PC-3 (cell line): Measurements from ENCODE around the gene FBXO45. TPM values are rescaled to one million over a fixed set of nuclear protein-coding genes. Genes with fewer than 3 reads are reported as not detected.
"Not testable (repeated sequence)": the region's sequence is repeated elsewhere in the genome, so short reads cannot be mapped to it uniquely, and the experiment has no call there.

Experiments
- ATAC-seq: fragments of 200-7000 bp; cut with Tn5 transposase; 2 replicates; pipeline ENCODE4 v1.9.1; 2020; ENCODE audit warnings: mild to moderate bottlenecking, moderate library complexity
- BruUV-seq: library from RNA; stranded (reverse); fragments of 400-500 nt; replicated peaks from 2 replicates; lab custom pipeline; 2021; lab: Mats Ljungman, UMichigan
- CTCF ChIA-PET: fragments of 300-600 bp; sonication (Branson Sonifier 250); formaldehyde crosslinking; loops from one replicate; lab custom pipeline; 2022; ENCODE audit warnings: antibody characterized with exemption; lab: Charles Lee
- POLR2A ChIA-PET: fragments of 300-600 bp; sonication (Branson Sonifier 250); formaldehyde crosslinking; loops from one replicate; lab custom pipeline; 2022; ENCODE audit warnings: antibody characterized with exemption; ENCODE audit not compliant: unreplicated experiment; lab: Charles Lee
- DNase-seq: peaks from one replicate; pipeline ENCODE4 v3.0.0-alpha.2; 2015
- H2AFZ ChIP-seq: fragments of 300-600 bp; sonication (generic); 2 replicates; pipeline ENCODE4 v1.6.0; 2016; ENCODE audit warnings: antibody characterized with exemption, low read length
- H3F3A ChIP-seq: fragments of 300-600 bp; sonication (generic); one replicate; pipeline ENCODE4 v1.6.0; 2017; ENCODE audit warnings: antibody characterized with exemption, low read length, control low read depth, mild to moderate bottlenecking; ENCODE audit not compliant: unreplicated experiment
- H3K27ac ChIP-seq: fragments of 300-600 bp; sonication (generic); 2 replicates; pipeline ENCODE4 v1.5.1; 2016; ENCODE audit warnings: mild to moderate bottlenecking, low read length
- H3K27me3 ChIP-seq: fragments of 300-600 bp; sonication (generic); 2 replicates; pipeline ENCODE4 v1.6.1; 2016; ENCODE audit warnings: low read length, mixed read lengths
- H3K36me3 ChIP-seq: fragments of 300-600 bp; sonication (generic); 2 replicates; pipeline ENCODE4 v1.6.1; 2016; ENCODE audit warnings: low read depth, mixed run types, low read length, mixed read lengths
- H3K4me1 ChIP-seq: fragments of 300-600 bp; sonication (generic); 2 replicates; pipeline ENCODE4 v1.5.1; 2016; ENCODE audit warnings: low read length; ENCODE audit not compliant: insufficient read depth
- H3K4me2 ChIP-seq: fragments of 300-600 bp; sonication (generic); 2 replicates; pipeline ENCODE4 v1.6.0; 2016; ENCODE audit warnings: low read length
- H3K4me3 ChIP-seq: fragments of 300-600 bp; sonication (generic); 2 replicates; pipeline ENCODE4 v1.5.1; 2016; ENCODE audit warnings: mild to moderate bottlenecking, low read length, mixed read lengths
- H3K79me2 ChIP-seq: fragments of 300-600 bp; sonication (generic); 2 replicates; pipeline ENCODE4 v1.6.1; 2017; ENCODE audit warnings: low read length, mixed read lengths
- H3K9ac ChIP-seq: fragments of 300-600 bp; sonication (generic); 2 replicates; pipeline ENCODE4 v1.6.0; 2016; ENCODE audit warnings: mild to moderate bottlenecking, low read length
- H3K9me2 ChIP-seq: fragments of 300-600 bp; sonication (generic); replicated peaks from 2 replicates; pipeline ENCODE4 v1.6.1; 2016; ENCODE audit warnings: mixed run types, low read length, mixed read lengths
- H3K9me3 ChIP-seq: fragments of 300-600 bp; sonication (generic); 2 replicates; pipeline ENCODE4 v1.6.1; 2016; ENCODE audit warnings: low read length, mixed read lengths
- H4K20me1 ChIP-seq: fragments of 300-600 bp; sonication (generic); 2 replicates; pipeline ENCODE4 v1.6.1; 2016; ENCODE audit warnings: low read length, mixed read lengths
- EZH2 ChIP-seq: fragments of 300-600 bp; sonication (generic); IDR thresholded peaks from one replicate; pipeline ENCODE4 v1.6.1; 2017; ENCODE audit warnings: antibody characterized with exemption, mild to moderate bottlenecking, low read length; ENCODE audit not compliant: unreplicated experiment
- EZH2phosphoT487 ChIP-seq: fragments of 300-600 bp; sonication (generic); IDR thresholded peaks from 2 replicates; pipeline ENCODE4 v1.6.1; 2018; ENCODE audit warnings: mild to moderate bottlenecking, antibody characterized with exemption, low read length, borderline replicate concordance
- intact Hi-C: fragments of 100-400 bp; cut with micrococcal nuclease; formaldehyde crosslinking; loops from 2 replicates; pipeline ENCODE4 v1.9.0; 2023
- total RNA-seq: library from RNA; depleted of rRNA; stranded (reverse); fragments of >200 nt; gene quantifications from 2 replicates; pipeline ENCODE4 v1.2.3, GENCODE V29; 2014; rRNA removed
- TF ChIP-seq, protein P1 (sequence below): fragments of 300-600 bp; sonication (generic); conservative IDR thresholded peaks from 2 replicates; pipeline ENCODE4 v1.5.1; 2017; ENCODE audit warnings: antibody characterized with exemption, low read depth, mild to moderate bottlenecking, low read length

Gene FBXO45
- total RNA-seq, 1 experiment from 2014 or later: 20.8 TPM

DNA sequence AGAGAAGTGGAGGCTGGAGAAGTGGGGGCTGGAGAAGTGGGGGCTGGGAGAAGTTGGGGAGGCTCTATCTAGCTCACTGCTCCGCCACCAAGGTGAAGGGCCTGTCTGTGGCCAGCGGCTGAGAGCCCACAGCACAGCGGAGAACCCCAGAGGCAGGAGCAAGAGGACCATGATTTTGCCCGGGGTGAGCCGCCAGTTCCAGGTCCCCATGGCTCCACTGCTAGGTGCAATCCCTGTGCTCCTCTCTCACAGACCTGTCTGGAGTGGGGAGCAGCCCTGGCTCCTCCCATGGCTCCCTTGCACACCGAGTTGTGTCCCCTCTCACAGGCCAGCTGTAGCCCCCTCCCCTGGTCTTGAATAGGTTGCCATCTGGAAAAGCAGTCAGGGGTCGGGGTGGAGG lies 66.4 kb downstream of the FBXO45 start:
- peaks cover 15% of the 10 kb centered on the region; the same call in 1 of the 2 replicates for H3K4me1 ChIP-seq
- H3K9ac ChIP-seq: no peak overlapping the region
- no peaks in the 10 kb centered on the region for H3K9me2 ChIP-seq
- H4K20me1 ChIP-seq: no peaks in the 10 kb centered on the region
- DNase-seq (no peak), ATAC-seq (no peak)
- no peak overlapping the region for H3K4me3 ChIP-seq
- CTCF ChIA-PET: no interaction called here
- TF ChIP-seq EZH2 (no peak), EZH2phosphoT487 (no peak)
- TF ChIP-seq, protein P1, sequence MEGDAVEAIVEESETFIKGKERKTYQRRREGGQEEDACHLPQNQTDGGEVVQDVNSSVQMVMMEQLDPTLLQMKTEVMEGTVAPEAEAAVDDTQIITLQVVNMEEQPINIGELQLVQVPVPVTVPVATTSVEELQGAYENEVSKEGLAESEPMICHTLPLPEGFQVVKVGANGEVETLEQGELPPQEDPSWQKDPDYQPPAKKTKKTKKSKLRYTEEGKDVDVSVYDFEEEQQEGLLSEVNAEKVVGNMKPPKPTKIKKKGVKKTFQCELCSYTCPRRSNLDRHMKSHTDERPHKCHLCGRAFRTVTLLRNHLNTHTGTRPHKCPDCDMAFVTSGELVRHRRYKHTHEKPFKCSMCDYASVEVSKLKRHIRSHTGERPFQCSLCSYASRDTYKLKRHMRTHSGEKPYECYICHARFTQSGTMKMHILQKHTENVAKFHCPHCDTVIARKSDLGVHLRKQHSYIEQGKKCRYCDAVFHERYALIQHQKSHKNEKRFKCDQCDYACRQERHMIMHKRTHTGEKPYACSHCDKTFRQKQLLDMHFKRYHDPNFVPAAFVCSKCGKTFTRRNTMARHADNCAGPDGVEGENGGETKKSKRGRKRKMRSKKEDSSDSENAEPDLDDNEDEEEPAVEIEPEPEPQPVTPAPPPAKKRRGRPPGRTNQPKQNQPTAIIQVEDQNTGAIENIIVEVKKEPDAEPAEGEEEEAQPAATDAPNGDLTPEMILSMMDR: no peak
- no peaks in the 10 kb centered on the region for H3F3A ChIP-seq
- no TSS peak for BruUV-seq
- intact Hi-C loops: no loop called here
- H3K4me2 ChIP-seq: no peak overlapping the region
- POLR2A ChIA-PET: no interaction called here
- no peaks in the 10 kb centered on the region for H3K36me3 ChIP-seq
- H2AFZ ChIP-seq: no peak overlapping the region
- peaks cover 14% of the 10 kb centered on the region for H3K27me3 ChIP-seq
- no peaks in the 10 kb centered on the region for H3K79me2 ChIP-seq
- H3K9me3 ChIP-seq: no peaks in the 10 kb centered on the region
- no peak overlapping the region for H3K27ac ChIP-seq

DNA sequence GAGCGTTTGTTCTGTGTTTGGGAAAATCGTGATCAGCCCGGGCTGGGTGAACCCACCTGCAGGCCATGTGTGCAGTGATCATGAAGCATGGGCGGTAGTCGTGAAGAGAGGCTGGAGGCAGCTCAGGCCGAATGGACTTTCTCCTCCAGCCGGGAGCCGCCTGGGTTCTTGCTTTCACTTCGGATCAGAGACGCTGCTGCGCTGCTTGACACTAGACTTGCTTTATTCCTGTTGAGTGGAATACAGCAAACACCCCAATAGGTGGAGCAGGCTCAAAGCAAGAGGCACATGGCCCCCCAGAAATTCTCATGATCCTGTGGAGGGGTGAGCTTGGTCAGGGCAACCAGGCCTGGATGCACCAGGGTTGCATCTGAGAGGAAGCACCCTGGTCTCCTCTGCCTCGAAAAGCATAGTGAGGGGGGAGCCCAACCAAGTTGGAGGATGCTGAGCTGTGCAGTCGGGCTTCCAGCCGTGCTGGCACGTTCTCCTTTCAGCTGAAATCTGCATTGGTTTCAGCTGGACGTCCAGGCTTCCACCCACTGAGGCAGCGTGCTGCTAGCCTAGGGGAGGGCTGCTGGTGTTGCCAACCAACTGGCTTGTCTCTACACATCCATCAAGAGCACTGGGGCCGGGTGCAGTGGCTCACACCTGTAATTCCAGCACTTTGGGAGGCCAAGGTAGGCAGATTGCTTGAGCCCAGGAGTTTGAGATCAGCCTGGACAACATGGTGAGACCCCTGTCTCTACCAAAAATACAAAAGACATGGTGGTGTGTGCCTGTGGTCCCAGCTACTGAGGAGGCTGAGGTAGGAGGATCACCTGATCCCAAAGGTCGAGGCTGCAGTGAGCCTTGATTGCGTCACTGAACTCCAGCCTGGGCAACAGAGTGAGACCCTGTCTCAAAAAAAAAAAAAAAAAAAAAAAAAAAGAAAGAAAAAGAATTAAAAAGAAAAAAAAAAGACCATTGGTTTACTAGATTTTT lies 68.2 kb downstream of the FBXO45 start:
- ChIA-PET POLR2A (no interaction called here), CTCF (interaction anchor here (1.5 kb wide), 1 partner anchor 35 kb away, joined by 12 read pairs; no protein-coding TSS in a partner anchor)
- TF ChIP-seq EZH2phosphoT487 (no peak), EZH2 (no peak)
- TF ChIP-seq, protein P1: no peak
- no peak overlapping the region for H3K27ac ChIP-seq
- H3K27me3 ChIP-seq: peaks cover 18% of the 10 kb centered on the region
- no peak overlapping the region for H3K4me3 ChIP-seq
- no peaks in the 10 kb centered on the region for H3K9me3 ChIP-seq
- ATAC-seq (no peak), DNase-seq (no peak)
- no peak overlapping the region for H2AFZ ChIP-seq
- no peaks in the 10 kb centered on the region for H3F3A ChIP-seq
- H3K36me3 ChIP-seq: no peaks in the 10 kb centered on the region
- no peaks in the 10 kb centered on the region for H4K20me1 ChIP-seq
- H3K9me2 ChIP-seq: no peaks in the 10 kb centered on the region
- H3K79me2 ChIP-seq: no peaks in the 10 kb centered on the region
- no peak overlapping the region for H3K9ac ChIP-seq
- intact Hi-C loops: no loop called here
- peaks cover 14% of the 10 kb centered on the region; the same call in 1 of the 2 replicates for H3K4me1 ChIP-seq
- no peak overlapping the region for H3K4me2 ChIP-seq
- no TSS peak for BruUV-seq

DNA sequence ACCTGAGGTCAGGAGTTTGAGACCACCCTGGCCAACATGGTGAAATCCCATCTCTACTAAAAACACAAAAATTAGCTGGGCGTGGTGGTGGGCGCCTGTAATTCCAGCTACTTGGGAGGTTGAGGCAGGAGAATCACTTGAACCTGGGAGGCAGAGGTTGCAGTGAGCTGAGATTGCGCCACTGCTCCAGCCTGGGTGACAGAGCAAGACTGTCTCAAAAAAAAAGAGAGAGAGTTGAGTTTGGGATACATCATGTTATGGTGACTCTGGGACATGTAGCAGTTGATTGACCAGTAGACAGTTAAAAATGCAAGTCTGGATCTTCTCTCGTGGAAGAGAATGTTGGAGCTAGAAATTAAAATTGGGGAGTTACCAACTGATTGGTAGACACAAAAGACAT lies 69.5 kb downstream of the FBXO45 start:
- H3K4me3 ChIP-seq, H3F3A ChIP-seq, H3K9me2 ChIP-seq, intact Hi-C loops, H2AFZ ChIP-seq, H3K9ac ChIP-seq, H3K27ac ChIP-seq, H4K20me1 ChIP-seq, H3K4me1 ChIP-seq, POLR2A ChIA-PET, H3K79me2 ChIP-seq, DNase-seq, H3K36me3 ChIP-seq, BruUV-seq, H3K9me3 ChIP-seq, H3K4me2 ChIP-seq, ATAC-seq: not testable (repeated sequence)
- CTCF ChIA-PET: interaction anchor here (1.5 kb wide), 1 partner anchor 33 kb away, joined by 12 read pairs; no protein-coding TSS in a partner anchor
- H3K27me3 ChIP-seq: peaks cover 18% of the 10 kb centered on the region

Other genes starting within 250 kb of the FBXO45 start
- 1.1 and 5.2 TPM in 2 replicates for gene TM4SF19, start 230.3 kb upstream of the FBXO45 start, total RNA-seq
- 10.2 and 10.5 TPM in 2 replicates for gene UBXN7, start 136.2 kb upstream of the FBXO45 start, total RNA-seq
- gene RNF168, start 64.9 kb upstream of the FBXO45 start, total RNA-seq: 12.8 and 13.8 TPM in 2 replicates
- not detected in 2 replicates for gene SMCO1, start 53.3 kb upstream of the FBXO45 start, total RNA-seq
- 11.7 and 17.4 TPM in 2 replicates for gene WDR53, start 106 bp upstream of the FBXO45 start, total RNA-seq
- 0.07 and 0.29 TPM in 2 replicates for gene NRROS, start 71.0 kb downstream of the FBXO45 start, total RNA-seq
- gene CEP19, start 143.6 kb downstream of the FBXO45 start, total RNA-seq: 2.6 and 3.2 TPM in 2 replicates
- gene PIGX, start 143.7 kb downstream of the FBXO45 start, total RNA-seq: 22.5 and 30.3 TPM in 2 replicates
- gene PAK2, start 171.2 kb downstream of the FBXO45 start, total RNA-seq: 32.6 and 53.8 TPM in 2 replicates